ENCODE measurements around the gene RBPJL.

- TF ChIP-seq CTCF (conservative IDR thresholded peaks at IDR 0.05; ENCODE audit: low read depth, low read length): no peak
- no peak for TF ChIP-seq EZH2 (IDR thresholded peaks at IDR 0.05; ENCODE audit: borderline replicate concordance, low read depth, low read length, poor library complexity, severe bottlenecking)
Observed at GRCh38 chr20:45347936-45348778, 41.5 kb downstream of the RBPJL start, which contains the start of gene SDC4.

Measured in A673 (cell line).